Neural progenitor cell (in vitro differentiated cells): ENCODE measurements around the gene AOX1.
"Not testable (repeated sequence)": the region's sequence is repeated elsewhere in the genome, so short reads cannot be mapped to it uniquely, and the experiment has no call there.

Source experiments
- EZH2 ChIP-seq: fragments of 200-600 bp; sonication (generic); IDR thresholded peaks from 2 replicates; pipeline ENCODE4 v1.6.1; 2017; ENCODE audit warnings: antibody characterized with exemption, mild to moderate bottlenecking, moderate library complexity
- EZH2phosphoT487 ChIP-seq: fragments of 200-600 bp; sonication (generic); IDR thresholded peaks from 2 replicates; pipeline ENCODE4 v1.6.1; 2017; ENCODE audit warnings: antibody characterized with exemption
- TF ChIP-seq, protein P1 (sequence below): fragments of 200-600 bp; sonication (generic); IDR thresholded peaks from 2 replicates; pipeline ENCODE4 v1.5.1; 2017; ENCODE audit warnings: antibody characterized with exemption, mild to moderate bottlenecking

DNA sequence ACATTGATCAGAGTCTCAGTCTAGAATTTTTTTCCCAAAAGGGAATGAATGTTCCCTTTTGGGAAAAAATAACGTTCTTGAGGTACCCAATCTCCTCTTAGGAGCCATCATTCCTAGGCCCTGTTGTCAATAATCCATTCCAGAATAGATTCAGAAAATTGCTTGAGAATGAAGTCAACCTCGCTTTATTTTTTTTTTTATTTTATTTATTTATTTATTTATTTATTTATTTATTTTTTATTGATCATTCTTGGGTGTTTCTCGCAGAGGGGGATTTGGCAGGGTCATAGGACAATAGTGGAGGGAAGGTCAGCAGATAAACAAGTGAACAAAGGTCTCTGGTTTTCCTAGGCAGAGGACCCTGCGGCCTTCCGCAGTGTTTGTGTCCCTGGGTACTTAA lies 96.6 kb downstream of the AOX1 start:
- not testable (repeated sequence) for TF ChIP-seq EZH2, EZH2phosphoT487
- TF ChIP-seq, protein P1, sequence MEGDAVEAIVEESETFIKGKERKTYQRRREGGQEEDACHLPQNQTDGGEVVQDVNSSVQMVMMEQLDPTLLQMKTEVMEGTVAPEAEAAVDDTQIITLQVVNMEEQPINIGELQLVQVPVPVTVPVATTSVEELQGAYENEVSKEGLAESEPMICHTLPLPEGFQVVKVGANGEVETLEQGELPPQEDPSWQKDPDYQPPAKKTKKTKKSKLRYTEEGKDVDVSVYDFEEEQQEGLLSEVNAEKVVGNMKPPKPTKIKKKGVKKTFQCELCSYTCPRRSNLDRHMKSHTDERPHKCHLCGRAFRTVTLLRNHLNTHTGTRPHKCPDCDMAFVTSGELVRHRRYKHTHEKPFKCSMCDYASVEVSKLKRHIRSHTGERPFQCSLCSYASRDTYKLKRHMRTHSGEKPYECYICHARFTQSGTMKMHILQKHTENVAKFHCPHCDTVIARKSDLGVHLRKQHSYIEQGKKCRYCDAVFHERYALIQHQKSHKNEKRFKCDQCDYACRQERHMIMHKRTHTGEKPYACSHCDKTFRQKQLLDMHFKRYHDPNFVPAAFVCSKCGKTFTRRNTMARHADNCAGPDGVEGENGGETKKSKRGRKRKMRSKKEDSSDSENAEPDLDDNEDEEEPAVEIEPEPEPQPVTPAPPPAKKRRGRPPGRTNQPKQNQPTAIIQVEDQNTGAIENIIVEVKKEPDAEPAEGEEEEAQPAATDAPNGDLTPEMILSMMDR: not testable (repeated sequence)
